ENCODE data around the gene NSUN5.
"Not testable (repeated sequence)": the region's sequence is repeated elsewhere in the genome, so short reads cannot be mapped to it uniquely, and the experiment has no call there.

Gene NSUN5

DNA sequence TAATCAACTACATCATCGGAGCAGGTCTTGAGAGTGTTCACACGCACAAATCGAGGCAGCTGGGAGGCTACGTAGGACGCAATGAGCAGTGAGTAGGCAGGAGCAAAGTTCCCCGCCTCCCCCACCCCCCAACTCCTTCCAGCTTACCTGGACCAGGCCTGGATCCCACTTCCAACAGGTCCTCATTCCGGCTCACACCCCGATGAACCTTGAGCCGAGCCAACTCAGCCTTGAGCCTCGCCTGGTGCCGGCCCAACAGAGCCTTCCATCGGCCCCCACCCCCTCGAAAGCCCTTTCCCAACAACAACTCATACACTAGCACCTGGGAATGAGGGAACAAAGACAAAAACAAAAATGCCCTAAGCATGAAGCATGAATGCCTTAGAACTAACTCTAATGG is 1.2 kb downstream of the NSUN5 start:
- no peak for DNase-seq (ENCODE audit: low spot score)
- Histone ChIP-seq H3K4me3 (peak overlapping the region; percentile 92), H3K27ac (no peak overlapping the region)
- TF ChIP-seq CTCF (IDR thresholded peaks at IDR 0.05), result no peak

GRCh38 chr7:73304612-73305387 is 3.8 kb downstream of the NSUN5 start:
- H3K27ac ChIP-seq; H3K4me3 ChIP-seq; DNase-seq (ENCODE audit: low spot score): not testable (repeated sequence)

DNA sequence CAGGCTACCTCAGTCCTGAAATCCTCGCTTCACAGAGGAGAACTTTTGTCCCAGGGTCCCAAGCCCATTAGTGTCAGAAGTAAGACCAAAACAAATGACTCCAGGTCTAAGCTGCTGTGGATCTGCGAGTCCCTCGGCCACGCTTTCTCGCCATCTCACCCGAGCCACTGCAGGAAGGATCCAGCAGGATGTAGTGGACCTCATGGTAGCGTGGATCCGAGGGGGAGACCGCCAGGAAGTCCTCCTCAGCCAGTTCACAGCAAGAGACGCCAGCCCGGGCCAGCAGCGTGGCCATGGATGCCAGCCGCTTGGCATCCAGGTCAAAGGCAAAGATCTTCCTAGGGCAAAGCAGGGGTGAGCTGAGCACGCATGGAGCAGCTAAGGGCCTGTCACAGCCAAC is 4.6 kb downstream of the NSUN5 start:
- TF ChIP-seq CTCF (IDR thresholded peaks at IDR 0.05), result no peak
- no peak for DNase-seq (ENCODE audit: low spot score)
- Histone ChIP-seq H3K4me3 (no peak overlapping the region), H3K27ac (no peak overlapping the region)

DNA sequence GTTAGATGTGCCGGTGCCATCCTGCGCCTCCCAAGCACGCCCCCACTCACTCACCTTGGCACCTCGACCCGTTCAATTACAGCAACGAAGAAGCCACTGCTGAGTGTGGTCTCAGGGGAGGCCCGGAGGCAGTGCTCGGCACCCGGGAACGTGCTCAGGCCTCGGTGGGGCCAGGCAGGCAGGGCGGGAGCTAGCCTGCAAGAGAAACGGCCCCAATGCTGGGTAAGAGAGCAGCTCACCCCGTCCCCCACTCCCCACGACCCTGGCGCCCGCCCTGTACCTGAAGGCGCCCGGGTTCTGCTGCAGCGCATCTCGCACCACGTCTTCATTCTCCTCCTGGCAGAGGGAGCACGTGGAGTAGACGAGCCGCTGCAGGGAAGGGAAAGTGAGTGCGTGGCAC is 5.1 kb downstream of the NSUN5 start:
- Histone ChIP-seq H3K4me3 (no peak overlapping the region), H3K27ac (no peak overlapping the region)
- DNase-seq (ENCODE audit: low spot score), result no peak
- no peak for TF ChIP-seq CTCF (IDR thresholded peaks at IDR 0.05)

GRCh38 chr7:73302846-73303245 is 5.8 kb downstream of the NSUN5 start:
- H3K4me3 ChIP-seq; DNase-seq (ENCODE audit: low spot score); H3K27ac ChIP-seq: not testable (repeated sequence)

DNA sequence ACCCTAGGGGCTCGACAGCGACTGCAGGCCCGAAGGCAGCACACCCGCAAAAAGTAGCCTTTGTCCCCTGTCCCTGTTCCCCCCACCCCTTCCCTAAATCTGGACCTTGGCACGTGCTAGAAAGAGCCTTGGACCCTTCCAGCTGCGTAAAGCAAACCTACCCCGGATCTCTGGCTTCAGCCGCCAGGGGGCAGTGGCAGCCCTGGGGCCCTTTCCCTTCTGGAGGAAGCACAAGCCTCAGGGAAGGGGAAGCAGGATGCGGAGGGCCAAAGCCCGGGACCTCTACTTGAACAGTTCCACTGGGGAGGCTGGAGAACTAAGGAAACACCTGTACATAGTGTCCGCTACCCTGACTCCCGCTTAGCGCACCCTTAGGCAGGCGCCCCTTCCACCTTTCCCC is 7.5 kb downstream of the NSUN5 start:
- DNase-seq (ENCODE audit: low spot score); H3K27ac ChIP-seq; H3K4me3 ChIP-seq: not testable (repeated sequence)

- not testable (repeated sequence) for DNase-seq (ENCODE audit: low spot score); H3K4me3 ChIP-seq; H3K27ac ChIP-seq
Measured at GRCh38 chr7:73299812-73300211, 8.8 kb downstream of the NSUN5 start.

GRCh38 chr7:73297706-73298105 is 10.9 kb downstream of the NSUN5 start:
- H3K27ac ChIP-seq; H3K4me3 ChIP-seq; DNase-seq (ENCODE audit: low spot score): not testable (repeated sequence)

- not testable (repeated sequence) for DNase-seq (ENCODE audit: low spot score); H3K4me3 ChIP-seq; H3K27ac ChIP-seq
Measured at GRCh38 chr7:73297235-73297634, 11.4 kb downstream of the NSUN5 start.

GRCh38 chr7:73277210-73277609 is 31.4 kb downstream of the NSUN5 start:
- not testable (repeated sequence) for H3K4me3 ChIP-seq; DNase-seq (ENCODE audit: low spot score); H3K27ac ChIP-seq

DNA sequence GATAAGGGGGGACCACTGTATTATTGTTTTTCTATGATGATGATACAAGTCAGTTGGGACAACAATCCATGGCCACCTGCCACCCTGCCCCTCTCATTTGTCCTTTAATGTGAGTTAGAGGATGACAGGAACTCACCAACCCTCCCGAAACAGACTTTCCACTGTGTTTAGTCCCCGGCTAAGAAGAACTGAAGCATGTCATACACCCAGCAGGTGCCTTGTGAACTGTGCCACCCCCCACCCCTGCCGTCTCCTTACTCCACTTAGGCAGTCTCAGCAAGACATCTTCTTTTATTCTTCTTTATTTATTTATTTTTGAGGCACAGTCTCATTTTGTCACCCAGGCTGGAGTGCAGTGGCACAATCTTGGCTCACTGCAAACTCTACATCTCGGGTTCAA is 40.8 kb downstream of the NSUN5 start:
- DNase-seq (ENCODE audit: low spot score); H3K4me3 ChIP-seq; H3K27ac ChIP-seq: not testable (repeated sequence)

DNA sequence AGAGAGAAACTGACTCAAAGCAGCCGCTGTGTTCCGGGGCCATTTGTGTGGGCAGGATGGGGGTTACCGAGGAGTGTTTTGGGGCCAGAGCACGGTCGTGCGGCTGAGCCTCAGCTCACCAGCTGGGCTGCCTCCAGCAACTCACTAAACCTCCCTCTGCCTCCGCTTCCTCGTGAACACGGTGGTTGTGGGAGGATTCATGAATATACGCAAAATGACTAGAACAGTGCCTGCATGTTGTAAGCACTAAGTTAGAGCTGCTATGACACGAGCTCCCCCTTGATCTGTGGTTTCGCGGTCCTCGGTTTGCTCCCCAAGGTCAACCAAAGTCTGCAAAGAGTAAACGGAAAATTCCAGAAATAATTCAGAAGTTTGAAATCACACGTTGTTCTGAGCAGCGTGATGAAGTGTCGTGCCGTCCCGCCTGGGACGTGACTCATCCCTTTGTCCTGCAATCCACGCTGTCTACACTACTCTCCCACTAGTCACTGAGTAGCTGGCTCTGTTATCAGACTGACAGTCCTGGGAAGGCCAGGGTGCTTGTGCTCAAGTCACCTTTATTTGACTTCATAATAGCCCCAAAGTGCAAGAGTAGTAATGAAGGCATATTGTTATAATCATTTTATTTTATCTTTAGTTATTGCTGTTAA is 41.8 kb downstream of the NSUN5 start:
- not testable (repeated sequence) for H3K27ac ChIP-seq; DNase-seq (ENCODE audit: low spot score); H3K4me3 ChIP-seq

- H3K27ac ChIP-seq; DNase-seq (ENCODE audit: low spot score): not testable (repeated sequence)
Measured at GRCh38 chr7:73262416-73262815, 46.2 kb downstream of the NSUN5 start.

More at GRCh38 chr7:73262416-73262815, 46.2 kb downstream of the NSUN5 start:
- not testable (repeated sequence) for H3K4me3 ChIP-seq
